HCT116 (cell line): ENCODE measurements around the gene UBE2O. TPM values are rescaled to one million over a fixed set of nuclear protein-coding genes. Genes with fewer than 3 reads are reported as not detected.

ENCODE experiments used
- ATAC-seq: fragments of 200-7000 bp; cut with Tn5 transposase; 2 replicates; pipeline ENCODE4 v1.9.1; 2020; ENCODE audit warnings: mild to moderate bottlenecking, moderate library complexity
- BruUV-seq: library from RNA; stranded (reverse); fragments of 400-500 nt; replicated peaks from 2 replicates; lab custom pipeline; 2021; lab: Mats Ljungman, UMichigan
- CTCF ChIA-PET: fragments of 300-600 bp; sonication (Branson Sonifier 250); formaldehyde crosslinking; loops from one replicate; lab custom pipeline; 2021; ENCODE audit warnings: antibody characterized with exemption; lab: Charles Lee
- POLR2A ChIA-PET: fragments of 300-600, 350-600 bp; sonication (Branson Sonifier 250); formaldehyde crosslinking; loops from one replicate; lab custom pipeline; 2021; ENCODE audit warnings: antibody characterized with exemption; lab: Charles Lee
- RAD21 ChIA-PET, 2 experiments: fragments of 300-600 bp; sonication (Branson Sonifier 250); formaldehyde crosslinking; loops; one replicate each; lab custom pipeline; 2023; ENCODE audit warnings: low total read pairs in 2 of 2; ENCODE audit not compliant: uncharacterized antibody in 2 of 2, unreplicated experiment in 2 of 2, low non-redundant PET in 1 of 2; lab: Charles Lee
- DNase-seq: peaks from one replicate; pipeline ENCODE4 v3.0.0-alpha.2; 2010; ENCODE audit warnings: low read depth, low spot score
- H2AFZ ChIP-seq: fragments of 200-600 bp; shearing (Covaris generic), sonication (generic); 2 replicates; pipeline ENCODE4 v1.6.1; 2017; ENCODE audit warnings: low read depth, mixed run types, mixed read lengths, antibody characterized with exemption, low read length; ENCODE audit not compliant: poor library complexity, severe bottlenecking
- H3K27ac ChIP-seq: 2 replicates; pipeline ENCODE4 v1.5.1; 2012; ENCODE audit warnings: low read depth, low read length
- H3K27me3 ChIP-seq: fragments of 200-600 bp; sonication (generic); 2 replicates; pipeline ENCODE4 v1.6.1; 2016; ENCODE audit warnings: mixed run types, low read length, mixed read lengths; ENCODE audit not compliant: insufficient read depth
- H3K36me3 ChIP-seq, 2 experiments: fragments of 200-500 bp in 1 of 2; fragments of 200-600 bp in 1 of 2; sonication (Bioruptor generic) in 1 of 2; sonication (generic) in 1 of 2; 2 replicates each; pipeline versions ENCODE4 v1.5.1 to v1.6.1; 2014 to 2016; ENCODE audit warnings: low read length in 2 of 2, inconsistent platforms in 1 of 2, mixed read lengths in 1 of 2, mixed run types in 1 of 2; ENCODE audit not compliant: insufficient read depth in 2 of 2, control insufficient read depth in 1 of 2
- H3K4me1 ChIP-seq, 2 experiments: fragments of 200-600 bp in 1 of 2; sonication (generic) in 1 of 2; 2 replicates each; pipeline versions ENCODE4 v1.5.1 to v1.6.1; 2012 to 2017; ENCODE audit warnings: low read length in 2 of 2, inconsistent platforms in 1 of 2, mild to moderate bottlenecking in 1 of 2, mixed read lengths in 1 of 2, mixed run types in 1 of 2, moderate library complexity in 1 of 2; ENCODE audit not compliant: insufficient read depth in 2 of 2, control insufficient read depth in 1 of 2
- H3K4me2 ChIP-seq: fragments of 200-600 bp; sonication (generic); 2 replicates; pipeline ENCODE4 v1.6.1; 2017; ENCODE audit warnings: mixed run types, low read length, mixed read lengths
- H3K4me3 ChIP-seq, 2 experiments: fragments of 200-600 bp in 1 of 2; sonication (generic) in 1 of 2; replicated peaks in 1 of 2; 2 replicates each; pipeline ENCODE4 v1.5.1; 2011 to 2016; ENCODE audit warnings: low read length in 2 of 2, control low read depth in 1 of 2, low read depth in 1 of 2, mild to moderate bottlenecking in 1 of 2, mixed read lengths in 1 of 2, mixed run types in 1 of 2
- H3K79me2 ChIP-seq: fragments of 200-600 bp; sonication (generic); 2 replicates; pipeline ENCODE4 v1.6.1; 2017; ENCODE audit warnings: mild to moderate bottlenecking, mixed run types, low read length, moderate library complexity, mixed read lengths; ENCODE audit not compliant: insufficient read depth
- H3K9ac ChIP-seq: fragments of 200-600 bp; sonication (generic); 2 replicates; pipeline ENCODE4 v1.6.1; 2016; ENCODE audit warnings: low read length, mixed read lengths
- H3K9me2 ChIP-seq: fragments of 200-600 bp; sonication (generic), shearing (Covaris generic); 2 replicates; pipeline ENCODE4 v1.6.1; 2017; ENCODE audit warnings: mixed run types, mild to moderate bottlenecking, moderate library complexity; ENCODE audit not compliant: insufficient read depth
- H3K9me3 ChIP-seq, 2 experiments: fragments of 200-500 bp in 1 of 2; fragments of 200-600 bp in 1 of 2; sonication (Bioruptor generic) in 1 of 2; sonication (generic) in 1 of 2; 2 replicates each; pipeline ENCODE4 v1.6.1; 2014 to 2017; ENCODE audit warnings: low read length in 2 of 2, mixed read lengths in 2 of 2, inconsistent platforms in 1 of 2, low read depth in 1 of 2, mild to moderate bottlenecking in 1 of 2, mixed run types in 1 of 2, moderate library complexity in 1 of 2; ENCODE audit not compliant: control insufficient read depth in 1 of 2, insufficient read depth in 1 of 2
- H4K20me1 ChIP-seq: fragments of 200-600 bp; sonication (generic), shearing (Covaris generic); 2 replicates; pipeline ENCODE4 v1.6.1; 2017; ENCODE audit warnings: mixed run types, mild to moderate bottlenecking, moderate library complexity; ENCODE audit not compliant: insufficient read depth
- ELF1 ChIP-seq: IDR thresholded peaks from 2 replicates; pipeline ENCODE4 v1.6.1; 2012; ENCODE audit warnings: low read depth, borderline replicate concordance
- FOSL1 ChIP-seq: IDR thresholded peaks from 2 replicates; pipeline ENCODE4 v1.6.1; 2012; ENCODE audit warnings: low read depth
- JUND ChIP-seq: IDR thresholded peaks from 2 replicates; pipeline ENCODE4 v1.6.1; 2012
- MAX ChIP-seq: IDR thresholded peaks from 2 replicates; pipeline ENCODE4 v1.6.1; 2012
- POLR2AphosphoS5 ChIP-seq: IDR thresholded peaks from 2 replicates; pipeline ENCODE4 v1.6.1; 2011; ENCODE audit warnings: mild to moderate bottlenecking, low read depth, low read length, moderate library complexity
- RAD21 ChIP-seq: IDR thresholded peaks from 2 replicates; pipeline ENCODE4 v1.6.1; 2012; ENCODE audit warnings: low read depth, mild to moderate bottlenecking
- SIN3A ChIP-seq: IDR thresholded peaks from 2 replicates; pipeline ENCODE4 v1.6.1; 2012; ENCODE audit warnings: low read depth
- SRF ChIP-seq: IDR thresholded peaks from 2 replicates; pipeline ENCODE4 v1.6.1; 2012; ENCODE audit warnings: low read depth
- TCF7L2 ChIP-seq: IDR thresholded peaks from 2 replicates; pipeline ENCODE4 v1.7.0; 2011; ENCODE audit warnings: borderline replicate concordance, inconsistent platforms; ENCODE audit not compliant: insufficient read depth, insufficient read length; ENCODE audit errors: extremely low read depth
- YY1 ChIP-seq: IDR thresholded peaks from 2 replicates; pipeline ENCODE4 v1.6.1; 2011; ENCODE audit warnings: low read length, low read depth, moderate library complexity, mild to moderate bottlenecking; ENCODE audit not compliant: insufficient replicate concordance; ENCODE audit errors: extremely low read depth
- ZFX ChIP-seq: fragments of 450-650 bp; IDR thresholded peaks from 2 replicates; pipeline ENCODE4 v1.6.1; 2017
- intact Hi-C: fragments of 100-400 bp; cut with micrococcal nuclease; formaldehyde crosslinking; loops from 2 replicates; pipeline ENCODE4 v1.10.0; 2022
- total RNA-seq: library from RNA; stranded (reverse); gene quantifications from one replicate; pipeline ENCODE4 v1.2.1, GENCODE V29; 2021; ENCODE audit not compliant: unreplicated experiment
- TF ChIP-seq, protein P1 (sequence below), 3 experiments: fragments of 200-600 bp in 1 of 3; sonication (generic) in 1 of 3; IDR thresholded peaks in 2 of 3; conservative IDR thresholded peaks in 1 of 3; 2 replicates each; pipeline ENCODE4 v1.5.1; 2012 to 2017; ENCODE audit warnings: low read depth in 2 of 3, low read length in 2 of 3, antibody characterized with exemption in 1 of 3, borderline replicate concordance in 1 of 3, control low read depth in 1 of 3, mild to moderate bottlenecking in 1 of 3, mixed read lengths in 1 of 3, mixed run types in 1 of 3, moderate library complexity in 1 of 3; ENCODE audit not compliant: insufficient read depth in 1 of 3
- TF ChIP-seq, protein P2 (sequence below): IDR thresholded peaks from 2 replicates; pipeline ENCODE4 v1.6.1; 2011; ENCODE audit warnings: mild to moderate bottlenecking, low read length, moderate library complexity; ENCODE audit not compliant: insufficient replicate concordance; ENCODE audit errors: extremely low read depth

UBE2O gene
- total RNA-seq, 1 experiment from 2014 or later = 59.1 TPM

DNA sequence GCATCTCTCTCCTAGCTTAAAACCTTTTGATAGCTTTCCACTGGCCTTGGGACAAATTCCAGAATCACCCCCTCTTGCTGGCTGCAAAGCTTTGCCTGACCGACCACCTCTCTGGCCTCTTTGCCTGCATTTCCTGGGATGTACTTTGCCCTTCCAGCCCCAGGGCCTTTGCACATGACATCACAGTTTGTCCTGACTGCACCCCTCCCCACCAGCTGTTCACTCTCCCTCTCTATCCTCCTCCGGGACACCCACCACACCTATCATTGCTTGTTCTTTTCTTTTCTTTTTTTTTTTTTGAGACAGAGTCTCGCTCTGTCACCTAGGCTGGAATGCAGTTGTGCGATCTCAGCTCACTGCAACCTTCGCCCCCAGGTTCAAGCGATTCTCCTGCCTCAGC lies 22.4 kb upstream of the UBE2O start:
- ChIA-PET POLR2A (interaction anchor here (0.8 kb wide), 1 partner anchor 9 kb away, joined by 3 read pairs; no protein-coding TSS in a partner anchor), RAD21 (no interaction called here), CTCF (interaction anchor here (0.8 kb wide), 1 partner anchor 17 kb away, joined by 4 read pairs; no protein-coding TSS in a partner anchor)
- Histone ChIP-seq H3K9ac (no peak overlapping the region), H2AFZ (no peak overlapping the region), H3K79me2 (no peaks in the 10 kb centered on the region), H3K4me1 (no peaks in the 10 kb centered on the region), H4K20me1 (no peaks in the 10 kb centered on the region), H3K9me3 (no peaks in the 10 kb centered on the region), H3K36me3 (peaks cover 18 to 31% of the 10 kb centered on the region in 2 experiments; a peak in 3 of 4 replicates), H3K4me3 (no peak overlapping the region), H3K9me2 (no peaks in the 10 kb centered on the region), H3K4me2 (no peak overlapping the region), H3K27me3 (no peaks in the 10 kb centered on the region), H3K27ac (no peak overlapping the region)
- TF ChIP-seq MAX (no peak), ELF1 (no peak), SIN3A (no peak), TCF7L2 (no peak), JUND (no peak), YY1 (no peak), RAD21 (no peak), FOSL1 (no peak), SRF (no peak), ZFX (no peak), POLR2AphosphoS5 (no peak)
- TF ChIP-seq, protein P1, sequence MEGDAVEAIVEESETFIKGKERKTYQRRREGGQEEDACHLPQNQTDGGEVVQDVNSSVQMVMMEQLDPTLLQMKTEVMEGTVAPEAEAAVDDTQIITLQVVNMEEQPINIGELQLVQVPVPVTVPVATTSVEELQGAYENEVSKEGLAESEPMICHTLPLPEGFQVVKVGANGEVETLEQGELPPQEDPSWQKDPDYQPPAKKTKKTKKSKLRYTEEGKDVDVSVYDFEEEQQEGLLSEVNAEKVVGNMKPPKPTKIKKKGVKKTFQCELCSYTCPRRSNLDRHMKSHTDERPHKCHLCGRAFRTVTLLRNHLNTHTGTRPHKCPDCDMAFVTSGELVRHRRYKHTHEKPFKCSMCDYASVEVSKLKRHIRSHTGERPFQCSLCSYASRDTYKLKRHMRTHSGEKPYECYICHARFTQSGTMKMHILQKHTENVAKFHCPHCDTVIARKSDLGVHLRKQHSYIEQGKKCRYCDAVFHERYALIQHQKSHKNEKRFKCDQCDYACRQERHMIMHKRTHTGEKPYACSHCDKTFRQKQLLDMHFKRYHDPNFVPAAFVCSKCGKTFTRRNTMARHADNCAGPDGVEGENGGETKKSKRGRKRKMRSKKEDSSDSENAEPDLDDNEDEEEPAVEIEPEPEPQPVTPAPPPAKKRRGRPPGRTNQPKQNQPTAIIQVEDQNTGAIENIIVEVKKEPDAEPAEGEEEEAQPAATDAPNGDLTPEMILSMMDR (IDR thresholded peaks at IDR 0.05 in 2 of 3, conservative IDR thresholded peaks at IDR 0.05 in 1 of 3; ENCODE audit: borderline replicate concordance in 1 of 3, insufficient read depth in 1 of 3, low read depth in 2 of 3, low read length in 2 of 3) = no peak
- TF ChIP-seq, protein P2, sequence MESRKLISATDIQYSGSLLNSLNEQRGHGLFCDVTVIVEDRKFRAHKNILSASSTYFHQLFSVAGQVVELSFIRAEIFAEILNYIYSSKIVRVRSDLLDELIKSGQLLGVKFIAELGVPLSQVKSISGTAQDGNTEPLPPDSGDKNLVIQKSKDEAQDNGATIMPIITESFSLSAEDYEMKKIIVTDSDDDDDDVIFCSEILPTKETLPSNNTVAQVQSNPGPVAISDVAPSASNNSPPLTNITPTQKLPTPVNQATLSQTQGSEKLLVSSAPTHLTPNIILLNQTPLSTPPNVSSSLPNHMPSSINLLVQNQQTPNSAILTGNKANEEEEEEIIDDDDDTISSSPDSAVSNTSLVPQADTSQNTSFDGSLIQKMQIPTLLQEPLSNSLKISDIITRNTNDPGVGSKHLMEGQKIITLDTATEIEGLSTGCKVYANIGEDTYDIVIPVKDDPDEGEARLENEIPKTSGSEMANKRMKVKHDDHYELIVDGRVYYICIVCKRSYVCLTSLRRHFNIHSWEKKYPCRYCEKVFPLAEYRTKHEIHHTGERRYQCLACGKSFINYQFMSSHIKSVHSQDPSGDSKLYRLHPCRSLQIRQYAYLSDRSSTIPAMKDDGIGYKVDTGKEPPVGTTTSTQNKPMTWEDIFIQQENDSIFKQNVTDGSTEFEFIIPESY = no peak
- DNase-seq (no peak), ATAC-seq (no peak)
- BruUV-seq = no TSS peak
- intact Hi-C loops = no loop called here
